GM06990 (cell line): ENCODE data around the gene SKOR1.

Source experiments
- DNase-seq: peaks from one replicate; pipeline ENCODE4 v3.0.0-alpha.2; 2011; ENCODE audit not compliant: insufficient read length; ENCODE audit errors: extremely low read depth
- H3K27me3 ChIP-seq: replicated peaks from 2 replicates; pipeline ENCODE4 v1.6.0; 2011; ENCODE audit warnings: low read length; ENCODE audit not compliant: control insufficient read depth, insufficient read depth
- H3K36me3 ChIP-seq: 2 replicates; pipeline ENCODE4 v1.5.1; 2011; ENCODE audit warnings: low read length; ENCODE audit not compliant: control insufficient read depth, insufficient read depth
- H3K4me3 ChIP-seq: replicated peaks from 2 replicates; pipeline ENCODE4 v1.5.1; 2011; ENCODE audit warnings: low read depth, mild to moderate bottlenecking, control low read depth, low read length
- CTCF ChIP-seq: IDR thresholded peaks from 2 replicates; pipeline ENCODE4 v1.5.1; 2011; ENCODE audit warnings: low read length, control low read depth, mild to moderate bottlenecking, inconsistent platforms; ENCODE audit not compliant: insufficient read depth, poor library complexity, severe bottlenecking

SKOR1 gene

GRCh38 chr15:67799801-67800205 is 25.5 kb upstream of the SKOR1 start:
- no peak for DNase-seq
- Histone ChIP-seq H3K4me3 (no peak overlapping the region), H3K27me3 (no peaks in the 10 kb centered on the region), H3K36me3 (no peaks in the 10 kb centered on the region; the same call in 1 of the 2 replicates)
- no peak for TF ChIP-seq CTCF

GRCh38 chr15:67801142-67801541 is 24.2 kb upstream of the SKOR1 start:
- Histone ChIP-seq H3K4me3 (no peak overlapping the region), H3K36me3 (no peaks in the 10 kb centered on the region; the same call in 1 of the 2 replicates), H3K27me3 (no peaks in the 10 kb centered on the region)
- no peak for TF ChIP-seq CTCF
- DNase-seq, result no peak

GRCh38 chr15:67801926-67802914 is 23.1 kb upstream of the SKOR1 start:
- Histone ChIP-seq H3K36me3 (no peaks in the 10 kb centered on the region), H3K4me3 (no peak overlapping the region), H3K27me3 (no peaks in the 10 kb centered on the region)
- no peak for TF ChIP-seq CTCF
- DNase-seq, result no peak

- no peaks in the 10 kb centered on the region for H3K36me3 ChIP-seq
- DNase-seq, result no peak
- no peak for TF ChIP-seq CTCF
Observed at GRCh38 chr15:67803299-67803698, 22.0 kb upstream of the SKOR1 start.

GRCh38 chr15:67803996-67804843 is 21.1 kb upstream of the SKOR1 start:
- Histone ChIP-seq H3K36me3 (no peaks in the 10 kb centered on the region), H3K27me3 (no peaks in the 10 kb centered on the region), H3K4me3 (no peak overlapping the region)
- no peak for DNase-seq
- no peak for TF ChIP-seq CTCF

More at GRCh38 chr15:67803299-67803698, 22.0 kb upstream of the SKOR1 start:
- Histone ChIP-seq H3K27me3 (no peaks in the 10 kb centered on the region), H3K4me3 (no peak overlapping the region)
